Keratinocyte (primary cell): ENCODE data around the gene ADGRB2. TPM values are rescaled to one million over a fixed set of nuclear protein-coding genes. Genes with fewer than 3 reads are reported as not detected.

ENCODE experiments used
- DNase-seq: peaks from one replicate; pipeline ENCODE4 v3.0.0-alpha.2; 2011; ENCODE audit warnings: low read depth, missing footprints, low spot score
- FAIRE-seq: peaks from 2 replicates; lab custom pipeline; 2011; peaks lifted over from hg19 to GRCh38; lab: Jason Lieb, UNC
- H2AFZ ChIP-seq: 2 replicates; pipeline ENCODE4 v1.6.0; 2012; ENCODE audit warnings: low read length, control low read depth, inconsistent platforms; ENCODE audit not compliant: control insufficient read depth
- H3K27ac ChIP-seq: 2 replicates; pipeline ENCODE4 v1.5.1; 2011; ENCODE audit warnings: low read length; ENCODE audit not compliant: control insufficient read depth, insufficient read depth
- H3K27me3 ChIP-seq: 3 replicates; pipeline ENCODE4 v1.6.0; 2011; ENCODE audit warnings: low read length; ENCODE audit not compliant: control insufficient read depth, insufficient read depth; ENCODE audit errors: extremely low read depth
- H3K36me3 ChIP-seq, 2 experiments: 2 replicates in 1 of 2; 3 replicates in 1 of 2; pipeline ENCODE4 v1.5.1; 2011; ENCODE audit warnings: low read length in 2 of 2, mild to moderate bottlenecking in 1 of 2; ENCODE audit not compliant: control insufficient read depth in 2 of 2, insufficient read depth in 2 of 2; ENCODE audit errors: extremely low read depth in 1 of 2
- H3K4me1 ChIP-seq: 3 replicates; pipeline ENCODE4 v1.5.1; 2011; ENCODE audit warnings: low read length; ENCODE audit not compliant: control insufficient read depth, insufficient read depth; ENCODE audit errors: extremely low read depth
- H3K4me2 ChIP-seq: 3 replicates; pipeline ENCODE4 v1.6.0; 2011; ENCODE audit warnings: low read depth, low read length; ENCODE audit not compliant: control insufficient read depth, insufficient read depth; ENCODE audit errors: extremely low read depth
- H3K4me3 ChIP-seq, 3 experiments: fragments of 200-600 bp in 1 of 3; sonication (generic) in 1 of 3; 2 replicates in 2 of 3; 3 replicates in 1 of 3; pipeline ENCODE4 v1.5.1; 2011 to 2016; ENCODE audit warnings: low read length in 3 of 3, mild to moderate bottlenecking in 3 of 3, control low read depth in 2 of 3, inconsistent platforms in 1 of 3, low read depth in 1 of 3, mixed read lengths in 1 of 3, mixed run types in 1 of 3, moderate library complexity in 1 of 3; ENCODE audit not compliant: control insufficient read depth in 2 of 3, insufficient read depth in 2 of 3; ENCODE audit errors: extremely low read depth in 1 of 3
- H3K79me2 ChIP-seq: 2 replicates; pipeline ENCODE4 v1.6.0; 2012; ENCODE audit warnings: low read length; ENCODE audit not compliant: control insufficient read depth, insufficient read depth
- H3K9ac ChIP-seq: 3 replicates; pipeline ENCODE4 v1.6.0; 2011; ENCODE audit warnings: low read length; ENCODE audit not compliant: control insufficient read depth, insufficient read depth; ENCODE audit errors: extremely low read depth
- H3K9me1 ChIP-seq: 3 replicates; pipeline ENCODE4 v1.6.0; 2011; ENCODE audit warnings: low read length; ENCODE audit not compliant: control insufficient read depth, insufficient read depth; ENCODE audit errors: extremely low read depth
- H3K9me3 ChIP-seq: 2 replicates; pipeline ENCODE4 v1.5.1; 2012; ENCODE audit warnings: low read depth, low read length; ENCODE audit not compliant: control insufficient read depth
- H4K20me1 ChIP-seq: 3 replicates; pipeline ENCODE4 v1.6.0; 2011; ENCODE audit warnings: low read length; ENCODE audit not compliant: control insufficient read depth, insufficient read depth; ENCODE audit errors: extremely low read depth
- CTCF ChIP-seq, 3 experiments: IDR thresholded peaks in 1 of 3; conservative IDR thresholded peaks in 1 of 3; optimal IDR thresholded peaks in 1 of 3; 2 replicates in 2 of 3; 3 replicates in 1 of 3; pipeline versions ENCODE3 to v1.5.1; 2011; ENCODE audit warnings: low read length in 3 of 3, mild to moderate bottlenecking in 3 of 3, moderate library complexity in 2 of 3, control low read depth in 1 of 3, inconsistent platforms in 1 of 3; ENCODE audit not compliant: insufficient read depth in 2 of 3; ENCODE audit errors: extremely low read depth in 1 of 3
- EZH2 ChIP-seq: IDR thresholded peaks from one replicate; pipeline ENCODE4 v1.6.1; 2012; ENCODE audit warnings: inconsistent platforms, mild to moderate bottlenecking, low read length, moderate library complexity
- dilution Hi-C: fragments of 300-500 bp; cut with MboI; formaldehyde crosslinking; loops from one replicate; pipeline ENCODE4 v1.7.0; 2020; ENCODE audit warnings: low sequenced_read_pairs; ENCODE audit not compliant: extremely low pct_ligation_motif_present
- polyA plus RNA-seq, 5 experiments: library from polyadenylated mRNA; depleted of rRNA in 3 of 5; stranded (reverse) in 3 of 5; stranded (forward) in 1 of 5; unstranded in 1 of 5; fragments of >200 nt; gene quantifications; 1 replicate in 1 of 5; 2 replicates in 3 of 5; 3 replicates in 1 of 5; pipeline versions ENCODE4 v1.2.1 to v1.2.3, GENCODE V29; 2011 to 2012; ENCODE audit warnings: missing spikeins in 2 of 5, low read depth in 1 of 5, low replicate concordance in 1 of 5

The ADGRB2 gene
- polyA plus RNA-seq, 1 donor (not counting 4 experiments of a cell fraction or from before 2014, with no cell fraction given): 0.68 TPM

- Histone ChIP-seq H3K9ac (no peak overlapping the region), H3K4me1 (peaks cover 34% of the 10 kb centered on the region), H3K4me2 (no peak overlapping the region), H3K9me1 (no peaks in the 10 kb centered on the region), H3K36me3 (no peaks in the 10 kb centered on the region), H3K79me2 (no peaks in the 10 kb centered on the region), H3K27ac (no peak overlapping the region), H2AFZ (no peak overlapping the region), H3K9me3 (no peaks in the 10 kb centered on the region), H3K4me3 (no peak overlapping the region), H3K27me3 (no peaks in the 10 kb centered on the region), H4K20me1 (no peaks in the 10 kb centered on the region)
- FAIRE-seq (no peak), DNase-seq (no peak)
- dilution Hi-C loops: no loop called here
- TF ChIP-seq EZH2 (no peak), CTCF (optimal IDR thresholded peaks at IDR 0.05 in 1 of 3, IDR thresholded peaks at IDR 0.05 in 1 of 3, conservative IDR thresholded peaks at IDR 0.05 in 1 of 3; ENCODE audit: extremely low read depth in 1 of 3, insufficient read depth in 2 of 3, low read length in 3 of 3) (no peak)
Measured at GRCh38 chr1:31756578-31756977, 7.6 kb downstream of the ADGRB2 start.

GRCh38 chr1:31755850-31756492, 8.2 kb downstream of the ADGRB2 start:
- FAIRE-seq: no peak
- H2AFZ ChIP-seq: no peak overlapping the region
- no peak overlapping the region for H3K9ac ChIP-seq
- no peaks in the 10 kb centered on the region for H3K79me2 ChIP-seq
- no peak overlapping the region for H3K27ac ChIP-seq
- H3K36me3 ChIP-seq: no peaks in the 10 kb centered on the region
- TF ChIP-seq CTCF (optimal IDR thresholded peaks at IDR 0.05 in 1 of 3, IDR thresholded peaks at IDR 0.05 in 1 of 3, conservative IDR thresholded peaks at IDR 0.05 in 1 of 3; ENCODE audit: extremely low read depth in 1 of 3, insufficient read depth in 2 of 3, low read length in 3 of 3): no peak
- dilution Hi-C loops: no loop called here
- H3K9me3 ChIP-seq: no peaks in the 10 kb centered on the region
- no peak for DNase-seq
- no peaks in the 10 kb centered on the region for H3K27me3 ChIP-seq
- peaks cover 27% of the 10 kb centered on the region for H3K4me1 ChIP-seq
- H3K4me2 ChIP-seq: no peak overlapping the region
- H4K20me1 ChIP-seq: no peaks in the 10 kb centered on the region
- H3K4me3 ChIP-seq: no peak overlapping the region
- no peaks in the 10 kb centered on the region for H3K9me1 ChIP-seq
